ENCODE results near the gene DDA1. TPM values are rescaled to one million over a fixed set of nuclear protein-coding genes. Genes with fewer than 3 reads are reported as not detected.

The DDA1 gene
- total and polyA plus RNA-seq, 7 experiments from 2014 or later, result 19.7 to 41.9 (median 37.2) TPM

DNA sequence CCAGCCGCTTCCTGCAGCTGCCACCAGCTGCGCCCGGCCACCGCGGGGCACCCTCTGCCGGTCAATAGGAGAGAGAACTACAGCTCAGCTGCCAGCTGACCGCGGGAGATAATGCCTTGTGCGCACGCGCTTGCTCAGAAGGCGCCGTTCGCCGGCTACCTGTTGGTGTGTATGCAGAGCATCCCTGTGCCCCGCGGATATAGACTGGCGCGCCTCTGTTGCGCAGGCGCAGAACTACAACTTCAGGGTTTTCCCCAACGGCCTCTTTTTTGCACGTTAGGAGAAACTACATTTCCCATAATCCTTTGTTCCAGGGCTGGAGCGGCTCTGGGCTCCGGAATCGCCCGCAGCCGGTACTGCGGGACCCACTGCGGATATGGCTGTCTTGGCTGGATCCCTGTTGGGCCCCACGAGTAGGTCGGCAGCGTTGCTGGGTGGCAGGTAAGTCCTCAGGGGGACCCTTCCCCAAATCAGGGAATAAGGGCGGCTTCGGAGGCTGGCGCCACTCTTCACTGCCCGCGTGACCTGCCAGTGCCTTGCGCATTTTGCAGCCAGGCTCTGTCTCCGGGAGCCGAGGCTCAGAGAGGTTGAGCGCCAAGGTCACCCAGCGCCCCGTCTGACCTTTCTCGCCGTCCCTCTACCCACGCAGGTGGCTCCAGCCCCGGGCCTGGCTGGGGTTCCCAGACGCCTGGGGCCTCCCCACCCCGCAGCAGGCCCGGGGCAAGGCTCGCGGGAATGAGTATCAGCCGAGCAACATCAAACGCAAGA lies 3.7 kb upstream of the DDA1 start, which contains the start of gene MRPL34:
TSS of gene MRPL34 (plus strand) at position 356 of the 768 bp plus-strand sequence. CDS start at position 377, 21 bp downstream.
- no peaks in the 10 kb centered on the region for H3K9me3 Mint-ChIP-seq
- H3K4me3 Mint-ChIP-seq, result peak within 1 kb of the TSS; percentile 82 to 94 (median 90)
- DNase-seq (peak; percentile 81 to 96 (median 93)), ATAC-seq (peak; percentile 65)
- H3K27me3 ChIP-seq (ENCODE audit: control insufficient read depth in 2 of 2, insufficient read depth in 2 of 2, low read length in 2 of 2), result no peaks in the 10 kb centered on the region
- H3K4me3 ChIP-seq (ENCODE audit: low read length), result peak within 1 kb of the TSS; percentile 93
- peak within 1 kb of the TSS; percentile 81 for H3K27ac ChIP-seq (ENCODE audit: low read depth, low read length)
- intact Hi-C loops (cut with micrococcal nuclease), result loop anchor here (1.0 to 10.0 kb wide), 13 partner anchors 13 to 1928 kb away; partner anchors contain the start of genes BABAM1 (in 2 of the 2), C19orf44 (in 2 of the 2), CALR3 (in 2 of the 2) and HAUS8 (in 2 of the 2)
- H3K9me3 ChIP-seq (ENCODE audit: control insufficient read depth in 2 of 3, low read length in 3 of 3), result no peaks in the 10 kb centered on the region
- no peaks in the 10 kb centered on the region for H3K27me3 Mint-ChIP-seq
- H3K4me1 ChIP-seq (ENCODE audit: control insufficient read depth in 2 of 2, insufficient read depth in 2 of 2, low read length in 2 of 2), result peaks cover 22 to 32% of the 10 kb centered on the region in 2 donors
- peaks cover 0 to 8% (median 0%) of the 10 kb centered on the region in 3 experiments for H3K36me3 ChIP-seq (ENCODE audit: control insufficient read depth in 2 of 3, insufficient read depth in 3 of 3, low read length in 3 of 3)
- POLR2A ChIA-PET, result interaction anchor here (0.6 to 5.8 kb wide), 17 partner anchors 13 to 939 kb away, joined by 3 to 56 read pairs (median 5); partner anchors contain the start of genes ANKLE1, ANO8, BABAM1 and GTPBP3
- peaks cover 0 to 6% (median 0%) of the 10 kb centered on the region in 5 donors for H3K36me3 Mint-ChIP-seq
- peak within 1 kb of the TSS; percentile 82 to 93 (median 90) for H3K27ac Mint-ChIP-seq
- CTCF ChIA-PET, result interaction anchor here (0.6 to 1.3 kb wide), 8 partner anchors 9 to 588 kb away, joined by 3 to 5 read pairs (median 3); partner anchors contain the start of genes ANO8 and BABAM1
- H3K4me1 Mint-ChIP-seq, result peaks cover 28 to 64% (median 57%) of the 10 kb centered on the region in 7 donors

GRCh38 chr19:17306285-17306714 lies 3.1 kb upstream of the DDA1 start:
- peaks cover 0 to 8% (median 0%) of the 10 kb centered on the region in 3 experiments for H3K36me3 ChIP-seq (ENCODE audit: control insufficient read depth in 2 of 3, insufficient read depth in 3 of 3, low read length in 3 of 3)
- H3K4me3 ChIP-seq (ENCODE audit: low read length), result peak overlapping the region; percentile 93
- intact Hi-C loops (cut with micrococcal nuclease), result loop anchor here (5.0 to 10.0 kb wide), 6 partner anchors 101 to 1929 kb away; partner anchors contain the start of genes C19orf44 (in 2 of the 2), CALR3 (in 2 of the 2), AKAP8 (in 1 of the 2) and BST2 (in 1 of the 2)
- H3K9me3 ChIP-seq (ENCODE audit: control insufficient read depth in 2 of 3, low read length in 3 of 3), result no peaks in the 10 kb centered on the region
- H3K27ac Mint-ChIP-seq, result peak overlapping the region; percentile 70 to 92 (median 84)
- peaks cover 25 to 35% of the 10 kb centered on the region in 2 donors for H3K4me1 ChIP-seq (ENCODE audit: control insufficient read depth in 2 of 2, insufficient read depth in 2 of 2, low read length in 2 of 2)
- POLR2A ChIA-PET, result interaction anchor here (0.6 to 5.8 kb wide), 10 partner anchors 18 to 939 kb away, joined by 3 to 56 read pairs (median 4); partner anchors contain the start of genes ANO8 and GTPBP3
- CTCF ChIA-PET, result interaction anchor here (0.6 to 0.7 kb wide), 6 partner anchors 16 to 181 kb away, joined by 3 to 7 read pairs (median 4); no protein-coding TSS in a partner anchor
- H3K9me3 Mint-ChIP-seq, result no peaks in the 10 kb centered on the region
- DNase-seq (no peak), ATAC-seq (no peak)
- H3K36me3 Mint-ChIP-seq, result peaks cover 0 to 6% (median 0%) of the 10 kb centered on the region in 5 donors
- peak overlapping the region; percentile 82 to 94 (median 90) for H3K4me3 Mint-ChIP-seq
- H3K4me1 Mint-ChIP-seq, result peaks cover 30 to 68% (median 61%) of the 10 kb centered on the region in 7 donors
- no peaks in the 10 kb centered on the region for H3K27me3 Mint-ChIP-seq
- peak overlapping the region; percentile 81 for H3K27ac ChIP-seq (ENCODE audit: low read depth, low read length)
- H3K27me3 ChIP-seq (ENCODE audit: control insufficient read depth in 2 of 2, insufficient read depth in 2 of 2, low read length in 2 of 2), result no peaks in the 10 kb centered on the region

GRCh38 chr19:17307876-17308377 lies 1.4 kb upstream of the DDA1 start:
- Mint-ChIP-seq H3K9me3 (no peaks in the 10 kb centered on the region), H3K4me1 (peaks cover 32 to 69% (median 61%) of the 10 kb centered on the region in 7 donors), H3K27me3 (no peaks in the 10 kb centered on the region), H3K4me3 (peak overlapping the region in 9 of 10 donors; percentile 6 to 90 (median 32)), H3K36me3 (peaks cover 0 to 6% (median 0%) of the 10 kb centered on the region in 5 donors), H3K27ac (peak overlapping the region in 4 of 9 donors; percentile 62 to 89 (median 76))
- DNase-seq (no peak), ATAC-seq (no peak)
- CTCF ChIA-PET, result interaction anchor here (1.8 kb wide), 1 partner anchor 37 kb away, joined by 8 read pairs; no protein-coding TSS in a partner anchor
- Histone ChIP-seq H3K27ac (ENCODE audit: low read depth, low read length) (no peak overlapping the region), H3K4me3 (ENCODE audit: low read length) (no peak overlapping the region), H3K36me3 (ENCODE audit: control insufficient read depth in 2 of 3, insufficient read depth in 3 of 3, low read length in 3 of 3) (peaks cover 0 to 21% (median 0%) of the 10 kb centered on the region in 3 experiments), H3K9me3 (ENCODE audit: control insufficient read depth in 2 of 3, low read length in 3 of 3) (no peaks in the 10 kb centered on the region), H3K4me1 (ENCODE audit: control insufficient read depth in 2 of 2, insufficient read depth in 2 of 2, low read length in 2 of 2) (peaks cover 29 to 35% of the 10 kb centered on the region in 2 donors), H3K27me3 (ENCODE audit: control insufficient read depth in 2 of 2, insufficient read depth in 2 of 2, low read length in 2 of 2) (no peaks in the 10 kb centered on the region)
- intact Hi-C loops (cut with micrococcal nuclease), result loop anchor here (5.0 to 10.0 kb wide), 6 partner anchors 99 to 1931 kb away; partner anchors contain the start of genes C19orf44 (in 2 of the 2), CALR3 (in 2 of the 2), AKAP8 (in 1 of the 2) and BST2 (in 1 of the 2)
- POLR2A ChIA-PET, result interaction anchor here (1.3 to 5.8 kb wide), 5 partner anchors 16 to 239 kb away, joined by 3 to 56 read pairs (median 17); partner anchors contain the start of genes ANO8, GTPBP3 and PGLS

DNA sequence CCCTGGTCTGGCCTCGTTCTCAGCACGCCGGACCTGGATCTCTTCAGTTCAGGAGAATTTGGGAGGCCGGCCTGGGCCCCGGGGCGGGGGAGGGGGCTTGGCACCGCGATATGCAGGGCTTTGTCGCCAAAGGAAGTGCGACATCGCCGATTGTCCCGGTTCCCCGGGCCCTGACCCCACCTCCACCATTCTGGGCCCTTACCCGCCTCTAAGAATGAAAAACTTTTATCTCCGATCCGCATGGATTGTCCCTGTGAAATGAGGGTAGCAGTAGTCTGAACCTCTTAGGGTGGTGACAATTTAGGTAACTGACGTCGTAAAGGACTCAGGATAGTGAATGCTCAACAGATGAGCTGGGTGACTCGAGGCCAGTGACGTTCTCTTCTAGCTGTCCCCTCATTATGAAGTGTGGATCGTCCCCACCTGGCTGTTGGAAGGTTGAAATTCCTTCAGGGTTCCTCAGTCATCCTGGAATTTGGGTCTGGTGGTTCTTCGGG lies 650 bp downstream of the DDA1 start:
- peak overlapping the region; percentile 87 for H3K27ac ChIP-seq (ENCODE audit: low read depth, low read length)
- peak overlapping the region; percentile 86 for H3K4me3 ChIP-seq (ENCODE audit: low read length)
- no peaks in the 10 kb centered on the region for H3K27me3 ChIP-seq (ENCODE audit: control insufficient read depth in 2 of 2, insufficient read depth in 2 of 2, low read length in 2 of 2)
- Mint-ChIP-seq H3K27me3 (no peaks in the 10 kb centered on the region), H3K9me3 (no peaks in the 10 kb centered on the region), H3K4me1 (peaks cover 29 to 53% (median 44%) of the 10 kb centered on the region in 7 donors), H3K27ac (peak overlapping the region; percentile 91 to 98 (median 94)), H3K4me3 (peak overlapping the region; percentile 91 to 100 (median 97)), H3K36me3 (peaks cover 0 to 8% (median 0%) of the 10 kb centered on the region in 5 donors)
- intact Hi-C loops (cut with micrococcal nuclease), result loop anchor here (1.0 to 10.0 kb wide), 13 partner anchors 18 to 1933 kb away; partner anchors contain the start of genes C19orf44 (in 2 of the 2), CALR3 (in 2 of the 2), GTPBP3 (in 2 of the 2) and HAUS8 (in 2 of the 2)
- ChIA-PET CTCF (interaction anchor here (0.6 to 1.9 kb wide), 6 partner anchors 17 to 185 kb away, joined by 3 to 6 read pairs (median 4); partner anchors contain the start of gene BABAM1), POLR2A (interaction anchor here (0.7 to 5.8 kb wide), 5 partner anchors 14 to 184 kb away, joined by 3 to 56 read pairs (median 17); partner anchors contain the start of genes ANO8, GTPBP3 and SLC27A1)
- H3K9me3 ChIP-seq (ENCODE audit: control insufficient read depth in 2 of 3, low read length in 3 of 3), result no peaks in the 10 kb centered on the region
- H3K4me1 ChIP-seq (ENCODE audit: control insufficient read depth in 2 of 2, insufficient read depth in 2 of 2, low read length in 2 of 2), result peaks cover 22 to 25% of the 10 kb centered on the region in 2 donors
- peaks cover 0 to 34% (median 10%) of the 10 kb centered on the region in 3 experiments for H3K36me3 ChIP-seq (ENCODE audit: control insufficient read depth in 2 of 3, insufficient read depth in 3 of 3, low read length in 3 of 3)
- DNase-seq, result peak in 2 of 9 donors; percentile 26 to 36
- ATAC-seq, result no peak

GRCh38 chr19:17311455-17312188 lies 2.3 kb downstream of the DDA1 start:
- Histone ChIP-seq H3K4me3 (ENCODE audit: low read length) (no peak overlapping the region), H3K9me3 (ENCODE audit: control insufficient read depth in 2 of 3, low read length in 3 of 3) (no peaks in the 10 kb centered on the region), H3K36me3 (ENCODE audit: control insufficient read depth in 2 of 3, insufficient read depth in 3 of 3, low read length in 3 of 3) (peaks cover 0 to 44% (median 16%) of the 10 kb centered on the region in 3 experiments), H3K4me1 (ENCODE audit: control insufficient read depth in 2 of 2, insufficient read depth in 2 of 2, low read length in 2 of 2) (peaks cover 16 to 17% of the 10 kb centered on the region in 2 donors), H3K27me3 (ENCODE audit: control insufficient read depth in 2 of 2, insufficient read depth in 2 of 2, low read length in 2 of 2) (no peaks in the 10 kb centered on the region), H3K27ac (ENCODE audit: low read depth, low read length) (no peak overlapping the region)
- H3K27ac Mint-ChIP-seq, result peak overlapping the region in 3 of 9 donors; percentile 72 to 81 (median 75)
- CTCF ChIA-PET, result no interaction called here
- POLR2A ChIA-PET, result interaction anchor here (0.7 kb wide), 1 partner anchor 315 kb away, joined by 3 read pairs; no protein-coding TSS in a partner anchor
- H3K27me3 Mint-ChIP-seq, result no peaks in the 10 kb centered on the region
- no peak for DNase-seq
- H3K36me3 Mint-ChIP-seq, result peaks cover 0 to 13% (median 4%) of the 10 kb centered on the region in 5 donors
- intact Hi-C loops (cut with micrococcal nuclease), result no loop called here
- H3K4me3 Mint-ChIP-seq, result peak overlapping the region; percentile 9 to 98 (median 64)
- no peak for ATAC-seq
- H3K9me3 Mint-ChIP-seq, result no peaks in the 10 kb centered on the region
- peaks cover 24 to 41% (median 33%) of the 10 kb centered on the region in 7 donors for H3K4me1 Mint-ChIP-seq

Measured in naive thymus-derived CD4-positive, alpha-beta T cell (primary cell).